SK-N-SH treated with all-trans-retinoic acid at 6 μM for 48 hours (cell line): Measurements from ENCODE around the gene SERPINA1.

Experiments used
- ESRRG ChIP-seq: fragments of 250-450 bp; sonication (Bioruptor Pico); IDR thresholded peaks from 2 replicates; pipeline ENCODE4 v1.6.1; 2021; ENCODE audit warnings: mild to moderate bottlenecking
- RARB ChIP-seq: fragments of 250-450 bp; sonication (Bioruptor Pico); IDR thresholded peaks from 2 replicates; pipeline ENCODE4 v1.8.0; 2021; ENCODE audit warnings: mild to moderate bottlenecking, moderate library complexity
- TCF4 ChIP-seq: fragments of 250-450 bp; sonication (Bioruptor Pico); IDR thresholded peaks from 2 replicates; pipeline ENCODE4 v1.8.0; 2021; ENCODE audit warnings: mild to moderate bottlenecking, moderate library complexity, borderline replicate concordance
- TOX ChIP-seq: fragments of 250-450 bp; sonication (Bioruptor Pico); IDR thresholded peaks from 2 replicates; pipeline ENCODE4 v1.8.0; 2021; ENCODE audit warnings: mild to moderate bottlenecking, moderate library complexity, borderline replicate concordance
- ZFP30 ChIP-seq: fragments of 450-650 bp; formaldehyde crosslinking; IDR thresholded peaks from 2 replicates; pipeline ENCODE4 v1.5.0; 2022; ENCODE audit warnings: mild to moderate bottlenecking, moderate library complexity
- ZNF70 ChIP-seq: fragments of 450-650 bp; formaldehyde crosslinking; IDR thresholded peaks from 2 replicates; pipeline ENCODE4 v1.5.0; 2020; ENCODE audit warnings: mild to moderate bottlenecking, moderate library complexity
- TF ChIP-seq, protein P1 (sequence below): fragments of 250-450 bp; sonication (Bioruptor Pico); IDR thresholded peaks from 2 replicates; pipeline ENCODE4 v1.8.0; 2020; ENCODE audit warnings: mild to moderate bottlenecking, moderate library complexity, borderline replicate concordance
- TF ChIP-seq, protein P2 (sequence below): fragments of 250-450 bp; sonication (Bioruptor Pico); IDR thresholded peaks from 2 replicates; pipeline ENCODE4 v1.5.0; 2020; ENCODE audit warnings: mild to moderate bottlenecking, moderate library complexity
- TF ChIP-seq, protein P3 (sequence below): fragments of 250-450 bp; sonication (Bioruptor Pico); IDR thresholded peaks from 2 replicates; pipeline ENCODE4 v1.5.1; 2020; ENCODE audit warnings: low read depth, mild to moderate bottlenecking, moderate library complexity

GRCh38 chr14:94407906-94408305 is 19.5 kb upstream of the SERPINA1 start:
- TF ChIP-seq ZNF70 (no peak), TCF4 (CRISPR knock-in tag) (no peak), TOX (CRISPR knock-in tag) (no peak), ESRRG (no peak), RARB (CRISPR knock-in tag) (no peak), ZFP30 (CRISPR knock-in tag) (no peak)
- TF ChIP-seq, protein P1, sequence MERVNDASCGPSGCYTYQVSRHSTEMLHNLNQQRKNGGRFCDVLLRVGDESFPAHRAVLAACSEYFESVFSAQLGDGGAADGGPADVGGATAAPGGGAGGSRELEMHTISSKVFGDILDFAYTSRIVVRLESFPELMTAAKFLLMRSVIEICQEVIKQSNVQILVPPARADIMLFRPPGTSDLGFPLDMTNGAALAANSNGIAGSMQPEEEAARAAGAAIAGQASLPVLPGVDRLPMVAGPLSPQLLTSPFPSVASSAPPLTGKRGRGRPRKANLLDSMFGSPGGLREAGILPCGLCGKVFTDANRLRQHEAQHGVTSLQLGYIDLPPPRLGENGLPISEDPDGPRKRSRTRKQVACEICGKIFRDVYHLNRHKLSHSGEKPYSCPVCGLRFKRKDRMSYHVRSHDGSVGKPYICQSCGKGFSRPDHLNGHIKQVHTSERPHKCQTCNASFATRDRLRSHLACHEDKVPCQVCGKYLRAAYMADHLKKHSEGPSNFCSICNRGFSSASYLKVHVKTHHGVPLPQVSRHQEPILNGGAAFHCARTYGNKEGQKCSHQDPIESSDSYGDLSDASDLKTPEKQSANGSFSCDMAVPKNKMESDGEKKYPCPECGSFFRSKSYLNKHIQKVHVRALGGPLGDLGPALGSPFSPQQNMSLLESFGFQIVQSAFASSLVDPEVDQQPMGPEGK = no peak
- TF ChIP-seq, protein P2, sequence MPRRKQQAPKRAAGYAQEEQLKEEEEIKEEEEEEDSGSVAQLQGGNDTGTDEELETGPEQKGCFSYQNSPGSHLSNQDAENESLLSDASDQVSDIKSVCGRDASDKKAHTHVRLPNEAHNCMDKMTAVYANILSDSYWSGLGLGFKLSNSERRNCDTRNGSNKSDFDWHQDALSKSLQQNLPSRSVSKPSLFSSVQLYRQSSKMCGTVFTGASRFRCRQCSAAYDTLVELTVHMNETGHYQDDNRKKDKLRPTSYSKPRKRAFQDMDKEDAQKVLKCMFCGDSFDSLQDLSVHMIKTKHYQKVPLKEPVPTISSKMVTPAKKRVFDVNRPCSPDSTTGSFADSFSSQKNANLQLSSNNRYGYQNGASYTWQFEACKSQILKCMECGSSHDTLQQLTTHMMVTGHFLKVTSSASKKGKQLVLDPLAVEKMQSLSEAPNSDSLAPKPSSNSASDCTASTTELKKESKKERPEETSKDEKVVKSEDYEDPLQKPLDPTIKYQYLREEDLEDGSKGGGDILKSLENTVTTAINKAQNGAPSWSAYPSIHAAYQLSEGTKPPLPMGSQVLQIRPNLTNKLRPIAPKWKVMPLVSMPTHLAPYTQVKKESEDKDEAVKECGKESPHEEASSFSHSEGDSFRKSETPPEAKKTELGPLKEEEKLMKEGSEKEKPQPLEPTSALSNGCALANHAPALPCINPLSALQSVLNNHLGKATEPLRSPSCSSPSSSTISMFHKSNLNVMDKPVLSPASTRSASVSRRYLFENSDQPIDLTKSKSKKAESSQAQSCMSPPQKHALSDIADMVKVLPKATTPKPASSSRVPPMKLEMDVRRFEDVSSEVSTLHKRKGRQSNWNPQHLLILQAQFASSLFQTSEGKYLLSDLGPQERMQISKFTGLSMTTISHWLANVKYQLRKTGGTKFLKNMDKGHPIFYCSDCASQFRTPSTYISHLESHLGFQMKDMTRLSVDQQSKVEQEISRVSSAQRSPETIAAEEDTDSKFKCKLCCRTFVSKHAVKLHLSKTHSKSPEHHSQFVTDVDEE (CRISPR knock-in tag) = no peak
- TF ChIP-seq, protein P3, sequence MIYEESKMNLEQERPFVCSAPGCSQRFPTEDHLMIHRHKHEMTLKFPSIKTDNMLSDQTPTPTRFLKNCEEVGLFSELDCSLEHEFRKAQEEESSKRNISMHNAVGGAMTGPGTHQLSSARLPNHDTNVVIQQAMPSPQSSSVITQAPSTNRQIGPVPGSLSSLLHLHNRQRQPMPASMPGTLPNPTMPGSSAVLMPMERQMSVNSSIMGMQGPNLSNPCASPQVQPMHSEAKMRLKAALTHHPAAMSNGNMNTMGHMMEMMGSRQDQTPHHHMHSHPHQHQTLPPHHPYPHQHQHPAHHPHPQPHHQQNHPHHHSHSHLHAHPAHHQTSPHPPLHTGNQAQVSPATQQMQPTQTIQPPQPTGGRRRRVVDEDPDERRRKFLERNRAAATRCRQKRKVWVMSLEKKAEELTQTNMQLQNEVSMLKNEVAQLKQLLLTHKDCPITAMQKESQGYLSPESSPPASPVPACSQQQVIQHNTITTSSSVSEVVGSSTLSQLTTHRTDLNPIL (CRISPR knock-in tag) = no peak
